Common myeloid progenitor, CD34-positive (primary cell): Measurements from ENCODE around the gene RSRC2.

ENCODE experiments used
- CTCF ChIA-PET: fragments of 350-600 bp; sonication (Branson Sonifier 250); formaldehyde crosslinking; loops from one replicate; lab custom pipeline; 2021; ENCODE audit warnings: antibody characterized with exemption; lab: Charles Lee
- POLR2A ChIA-PET: fragments of 350-600 bp; sonication (Branson Sonifier 250); formaldehyde crosslinking; loops from one replicate; lab custom pipeline; 2021; ENCODE audit warnings: antibody characterized with exemption; lab: Charles Lee
- DNase-seq, 3 donors: peaks; one replicate each; pipeline versions ENCODE4 v3.0.0 to v3.0.0-alpha.2; 2013
- H3K27ac ChIP-seq, 2 experiments: 1 replicate in 1 of 2; 2 replicates in 1 of 2; pipeline ENCODE4 v1.7.0; 2013; ENCODE audit warnings: inconsistent platforms in 2 of 2, low read length in 2 of 2, mild to moderate bottlenecking in 2 of 2, low read depth in 1 of 2, moderate library complexity in 1 of 2; ENCODE audit not compliant: severe bottlenecking in 2 of 2, insufficient read depth in 1 of 2, poor library complexity in 1 of 2
- H3K27me3 ChIP-seq, 5 experiments: replicated peaks in 2 of 5; 1 replicate in 3 of 5; 2 replicates in 2 of 5; pipeline versions ENCODE4 v1.6.1 to v1.7.0; 2013; ENCODE audit warnings: low read length in 4 of 5, mild to moderate bottlenecking in 2 of 5, moderate library complexity in 2 of 5, inconsistent platforms in 1 of 5; ENCODE audit not compliant: insufficient read depth in 5 of 5, control insufficient read depth in 4 of 5
- H3K36me3 ChIP-seq, 4 experiments: 1 replicate in 2 of 4; 2 replicates in 2 of 4; pipeline versions ENCODE4 v1.6.1 to v1.7.0; 2013; ENCODE audit warnings: low read length in 3 of 4, control low read depth in 1 of 4, mild to moderate bottlenecking in 1 of 4; ENCODE audit not compliant: control insufficient read depth in 4 of 4, insufficient read depth in 4 of 4
- H3K4me1 ChIP-seq, 4 experiments: 1 replicate in 3 of 4; 2 replicates in 1 of 4; pipeline versions ENCODE4 v1.6.1 to v1.7.1; 2013; ENCODE audit warnings: low read length in 3 of 4, mild to moderate bottlenecking in 3 of 4, control low read depth in 1 of 4, inconsistent platforms in 1 of 4, moderate library complexity in 1 of 4; ENCODE audit not compliant: control insufficient read depth in 4 of 4, insufficient read depth in 4 of 4; ENCODE audit errors: control extremely low read depth in 1 of 4
- H3K4me3 ChIP-seq, 7 experiments: 1 replicate in 4 of 7; 2 replicates in 3 of 7; pipeline versions ENCODE4 v1.5.1 to v1.7.0; 2013; ENCODE audit warnings: mild to moderate bottlenecking in 7 of 7, low read length in 6 of 7, moderate library complexity in 6 of 7, inconsistent platforms in 2 of 7, low read depth in 2 of 7, control low read depth in 1 of 7; ENCODE audit not compliant: insufficient read depth in 4 of 7, control insufficient read depth in 1 of 7; ENCODE audit errors: extremely low read depth in 1 of 7
- H3K9me3 ChIP-seq, 5 experiments: 1 replicate in 4 of 5; 2 replicates in 1 of 5; pipeline versions ENCODE4 v1.6.1 to v1.7.1; 2013; ENCODE audit warnings: low read length in 4 of 5, mild to moderate bottlenecking in 2 of 5, inconsistent platforms in 1 of 5, low read depth in 1 of 5, moderate library complexity in 1 of 5; ENCODE audit not compliant: control insufficient read depth in 4 of 5, insufficient read depth in 2 of 5; ENCODE audit errors: control extremely low read depth in 1 of 5
- WGBS: methylation state at CpG from one replicate; pipeline ENCODE4 v1.1.5; 2013; ENCODE audit not compliant: insufficient coverage; 5-methylcytosine and 5-hydroxymethylcytosine counted together

RSRC2 gene

GRCh38 chr12:122558745-122559641 lies 32.3 kb upstream of the RSRC2 start:
- ChIA-PET CTCF (no interaction called here), POLR2A (no interaction called here)
- DNase-seq, result no peak
- no peaks in the 10 kb centered on the region for H3K27me3 ChIP-seq
- WGBS, result 91% methylated on average over 7 of the region's 16 CpGs
- H3K27ac ChIP-seq, result no peak overlapping the region
- no peaks in the 10 kb centered on the region for H3K9me3 ChIP-seq
- H3K4me3 ChIP-seq, result no peak overlapping the region
- H3K4me1 ChIP-seq, result no peaks in the 10 kb centered on the region
- peaks cover 8 to 57% (median 39%) of the 10 kb centered on the region in 4 experiments for H3K36me3 ChIP-seq

- H3K36me3 ChIP-seq, result peaks cover 26 to 71% (median 53%) of the 10 kb centered on the region in 4 experiments
- POLR2A ChIA-PET, result no interaction called here
- WGBS, result 86% methylated on average over 1 of the region's 5 CpGs
Measured at GRCh38 chr12:122547330-122547729, 20.6 kb upstream of the RSRC2 start.

GRCh38 chr12:122545855-122546254 lies 19.1 kb upstream of the RSRC2 start:
- ChIA-PET POLR2A (no interaction called here), CTCF (no interaction called here)
- H3K27me3 ChIP-seq, result no peaks in the 10 kb centered on the region
- H3K4me3 ChIP-seq, result no peak overlapping the region
- WGBS, result 100% methylated on average over 1 of the region's 2 CpGs
- no peak overlapping the region for H3K27ac ChIP-seq
- H3K9me3 ChIP-seq, result no peaks in the 10 kb centered on the region
- DNase-seq, result no peak
- no peaks in the 10 kb centered on the region for H3K4me1 ChIP-seq
- H3K36me3 ChIP-seq, result peaks cover 20 to 66% (median 48%) of the 10 kb centered on the region in 4 experiments

More at GRCh38 chr12:122547330-122547729, 20.6 kb upstream of the RSRC2 start:
- CTCF ChIA-PET, result interaction anchor here (0.8 kb wide), 1 partner anchor 8 kb away, joined by 4 read pairs; no protein-coding TSS in a partner anchor
- no peak overlapping the region for H3K27ac ChIP-seq
- H3K4me3 ChIP-seq, result no peak overlapping the region
- H3K9me3 ChIP-seq, result no peaks in the 10 kb centered on the region
- DNase-seq, result no peak
- H3K4me1 ChIP-seq, result no peaks in the 10 kb centered on the region
- no peaks in the 10 kb centered on the region for H3K27me3 ChIP-seq

GRCh38 chr12:122544537-122544936 lies 17.8 kb upstream of the RSRC2 start:
- no peak for DNase-seq
- Histone ChIP-seq H3K4me3 (no peak overlapping the region), H3K36me3 (peaks cover 20 to 57% (median 41%) of the 10 kb centered on the region in 4 experiments), H3K27me3 (no peaks in the 10 kb centered on the region), H3K4me1 (no peaks in the 10 kb centered on the region), H3K27ac (no peak overlapping the region), H3K9me3 (no peaks in the 10 kb centered on the region)
- 100% methylated on average over 1 of the region's 2 CpGs for WGBS
- POLR2A ChIA-PET, result no interaction called here
- CTCF ChIA-PET, result no interaction called here

GRCh38 chr12:122538496-122538895 lies 11.8 kb upstream of the RSRC2 start:
- no peak for DNase-seq
- POLR2A ChIA-PET, result interaction anchor here (0.6 kb wide), 1 partner anchor 265 kb away, joined by 3 read pairs; no protein-coding TSS in a partner anchor

GRCh38 chr12:122537021-122537420 lies 10.3 kb upstream of the RSRC2 start:
- no peak overlapping the region for H3K4me3 ChIP-seq
- ChIA-PET CTCF (no interaction called here), POLR2A (interaction anchor here (0.6 kb wide), 1 partner anchor 9 kb away, joined by 5 read pairs; no protein-coding TSS in a partner anchor)
- WGBS, result 100% methylated on average over 4 of the region's 4 CpGs
- H3K4me1 ChIP-seq, result no peaks in the 10 kb centered on the region
- H3K9me3 ChIP-seq, result no peaks in the 10 kb centered on the region
- H3K27ac ChIP-seq, result no peak overlapping the region
- DNase-seq, result no peak
- peaks cover 13 to 58% (median 39%) of the 10 kb centered on the region in 4 experiments for H3K36me3 ChIP-seq
- no peaks in the 10 kb centered on the region for H3K27me3 ChIP-seq

More at GRCh38 chr12:122538496-122538895, 11.8 kb upstream of the RSRC2 start:
- H3K9me3 ChIP-seq, result no peaks in the 10 kb centered on the region
- no peaks in the 10 kb centered on the region for H3K4me1 ChIP-seq
- no peaks in the 10 kb centered on the region for H3K27me3 ChIP-seq
- H3K27ac ChIP-seq, result no peak overlapping the region
- CTCF ChIA-PET, result interaction anchor here (1.1 kb wide), 1 partner anchor 26 kb away, joined by 3 read pairs; no protein-coding TSS in a partner anchor
- no peak overlapping the region for H3K4me3 ChIP-seq
- 97% methylated on average over 5 of the region's 5 CpGs for WGBS
- H3K36me3 ChIP-seq, result peaks cover 19 to 57% (median 42%) of the 10 kb centered on the region in 4 experiments

GRCh38 chr12:122533856-122534255 lies 7.1 kb upstream of the RSRC2 start:
- Histone ChIP-seq H3K4me3 (no peak overlapping the region), H3K9me3 (no peaks in the 10 kb centered on the region), H3K27ac (no peak overlapping the region), H3K36me3 (peaks cover 15 to 62% (median 39%) of the 10 kb centered on the region in 4 experiments), H3K27me3 (no peaks in the 10 kb centered on the region), H3K4me1 (no peaks in the 10 kb centered on the region)
- DNase-seq, result no peak
- POLR2A ChIA-PET, result no interaction called here
- no CpG with 5 or more reads among the region's 2 CpGs for WGBS
- CTCF ChIA-PET, result no interaction called here
